ENCODE results near the gene GLT6D1.

GRCh38 chr9:135584934-135585333 is 54.4 kb downstream of the GLT6D1 start:
- TF ChIP-seq CTCF (IDR thresholded peaks at IDR 0.05; ENCODE audit: low read depth, low read length, poor library complexity, severe bottlenecking) (no peak), EZH2phosphoT487 (IDR thresholded peaks at IDR 0.05; ENCODE audit: borderline replicate concordance, low read length) (no peak)

Data from DOHH2 (cell line).